ENCODE measurements around the gene ZNF699.

ZNF699 gene

DNA sequence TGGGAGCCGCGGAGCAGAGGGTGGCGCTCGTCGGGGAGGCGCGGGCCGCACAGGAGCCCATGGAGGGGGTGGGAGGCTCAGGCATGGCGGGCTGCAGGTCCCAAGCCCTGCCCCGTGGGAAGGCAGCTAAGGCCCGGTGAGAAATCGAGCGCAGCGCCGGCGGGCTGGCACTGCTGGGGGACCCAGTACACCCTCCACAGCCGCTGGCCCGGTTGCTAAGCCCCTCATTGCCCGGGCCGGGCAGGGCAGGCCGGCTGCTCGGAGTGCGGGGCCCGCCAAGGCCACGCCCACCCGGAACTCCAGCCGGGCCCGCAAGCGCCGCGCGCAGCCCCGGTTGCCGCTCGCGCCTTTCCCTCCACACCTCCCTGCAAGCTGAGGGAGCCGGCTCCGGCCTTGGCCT lies 26.2 kb downstream of the ZNF699 start:
- DNase-seq: peak in 1 of 2 experiments; percentile 10

DNA sequence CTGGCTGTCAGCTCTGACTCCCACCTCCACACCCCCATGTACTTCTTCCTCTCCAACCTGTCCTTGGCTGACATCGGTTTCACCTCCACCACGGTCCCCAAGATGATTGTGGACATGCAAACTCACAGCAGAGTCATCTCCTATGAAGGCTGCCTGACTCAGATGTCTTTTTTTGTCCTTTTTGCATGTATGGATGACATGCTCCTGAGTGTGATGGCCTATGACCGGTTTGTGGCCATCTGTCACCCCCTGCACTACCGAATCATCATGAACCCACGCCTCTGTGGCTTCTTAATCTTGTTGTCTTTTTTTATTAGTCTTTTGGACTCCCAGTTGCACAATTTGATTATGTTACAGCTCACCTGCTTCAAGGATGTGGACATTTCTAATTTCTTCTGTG lies 58.4 kb downstream of the ZNF699 start:
- no peak for DNase-seq

DNA sequence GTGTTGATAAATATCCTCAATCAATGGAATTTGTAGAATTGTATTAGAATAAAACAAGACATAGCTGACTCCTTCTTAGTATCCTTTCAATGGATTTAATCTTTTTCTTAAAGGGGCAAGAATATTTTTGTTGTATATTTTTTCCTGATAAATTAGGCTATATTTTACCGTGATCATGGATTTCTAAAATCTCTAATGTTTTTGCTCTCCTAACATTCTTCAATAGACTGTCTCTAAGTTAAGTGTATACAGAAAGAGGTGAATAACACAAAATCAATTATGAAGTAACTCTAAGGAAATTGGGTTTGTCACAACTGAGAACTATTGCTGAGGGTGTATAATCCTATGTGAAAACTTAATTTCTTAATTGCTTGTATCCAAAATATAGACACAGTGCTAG lies 59.0 kb downstream of the ZNF699 start, which contains the start of gene OR7E24:
OR7E24 (plus strand) TSS at position 301 of the 400 bp plus-strand sequence. CDS start 114 bp downstream, outside the sequence.
- no peak for DNase-seq
